Neural cell (in vitro differentiated cells): ENCODE results near the gene ARID3C. TPM values are rescaled to one million over a fixed set of nuclear protein-coding genes. Genes with fewer than 3 reads are reported as not detected.
A peak's percentile ranks its signal among the peaks of the same experiment; 100 is the strongest.

ENCODE experiments used
- H2AFZ ChIP-seq: fragments of 200-600, 300-800 bp; sonication (generic), shearing (Covaris generic); 2 replicates; pipeline ENCODE4 v1.6.0; 2014; ENCODE audit warnings: low read depth, mild to moderate bottlenecking, antibody characterized with exemption, low read length, moderate library complexity
- H3F3A ChIP-seq: fragments of 200-600 bp; shearing (Covaris generic); 2 replicates; pipeline ENCODE4 v1.6.1; 2016; ENCODE audit warnings: mild to moderate bottlenecking, moderate library complexity, mixed read lengths, antibody characterized with exemption, low read length; ENCODE audit not compliant: insufficient read depth, poor library complexity, severe bottlenecking
- H3K27ac ChIP-seq: fragments of 200-600, 300-800 bp; sonication (generic), shearing (Covaris generic); 2 replicates; pipeline ENCODE4 v1.5.1; 2014; ENCODE audit warnings: mild to moderate bottlenecking, low read length, moderate library complexity
- H3K27me3 ChIP-seq: fragments of 300-800, 200-600 bp; sonication (generic), shearing (Covaris generic); 2 replicates; pipeline ENCODE4 v1.6.0; 2014; ENCODE audit warnings: mild to moderate bottlenecking, low read depth, low read length, moderate library complexity; ENCODE audit not compliant: insufficient read depth
- H3K36me3 ChIP-seq: fragments of 300-800, 200-600 bp; sonication (generic), shearing (Covaris generic); 2 replicates; pipeline ENCODE4 v1.5.1; 2014; ENCODE audit warnings: mild to moderate bottlenecking, antibody characterized with exemption, low read length, moderate library complexity; ENCODE audit not compliant: insufficient read depth
- H3K4me2 ChIP-seq: fragments of 300-800, 200-600 bp; sonication (generic), shearing (Covaris generic); 2 replicates; pipeline ENCODE4 v1.6.0; 2014; ENCODE audit warnings: mild to moderate bottlenecking, low read length
- H3K4me3 ChIP-seq: fragments of 300-800, 200-600 bp; sonication (generic), shearing (Covaris generic); 2 replicates; pipeline ENCODE4 v1.5.1; 2014; ENCODE audit warnings: mild to moderate bottlenecking, low read length, moderate library complexity
- H3K79me2 ChIP-seq: fragments of 200-600 bp; shearing (Covaris generic); replicated peaks from 2 replicates; pipeline ENCODE4 v1.6.0; 2014; ENCODE audit warnings: mild to moderate bottlenecking, low read length, moderate library complexity; ENCODE audit not compliant: insufficient read depth
- H3K9ac ChIP-seq: fragments of 300-800, 200-600 bp; sonication (generic), shearing (Covaris generic); 2 replicates; pipeline ENCODE4 v1.6.1; 2016; ENCODE audit warnings: mild to moderate bottlenecking, low read length, mixed read lengths
- H3K9me2 ChIP-seq: fragments of 200-600 bp; shearing (Covaris generic); 2 replicates; pipeline ENCODE4 v1.6.1; 2016; ENCODE audit warnings: mild to moderate bottlenecking, low read length, mixed read lengths; ENCODE audit not compliant: insufficient read depth
- H3K9me3 ChIP-seq: fragments of 200-600, 300-800 bp; sonication (generic), shearing (Covaris generic); 2 replicates; pipeline ENCODE4 v1.6.1; 2016; ENCODE audit warnings: mild to moderate bottlenecking, mixed run types, low read length, moderate library complexity, mixed read lengths
- H4K20me1 ChIP-seq: fragments of 200-600 bp; shearing (Covaris generic); 2 replicates; pipeline ENCODE4 v1.6.1; 2016; ENCODE audit warnings: mild to moderate bottlenecking, mixed run types; ENCODE audit not compliant: insufficient read depth
- EP300 ChIP-seq: fragments of 450-650 bp; conservative IDR thresholded peaks from 2 replicates; pipeline ENCODE4 v1.6.1; 2014; ENCODE audit warnings: antibody characterized with exemption, mild to moderate bottlenecking, moderate library complexity; ENCODE audit not compliant: poor library complexity, severe bottlenecking
- EZH2 ChIP-seq: fragments of 200-600, 300-800 bp; shearing (Covaris generic), sonication (generic); IDR thresholded peaks from 2 replicates; pipeline ENCODE4 v1.6.1; 2014; ENCODE audit warnings: antibody characterized with exemption, low read length, borderline replicate concordance, mild to moderate bottlenecking; ENCODE audit not compliant: insufficient read depth, poor library complexity, severe bottlenecking
- MXI1 ChIP-seq: fragments of 450-650 bp; conservative IDR thresholded peaks from 2 replicates; pipeline ENCODE4 v1.6.1; 2014; ENCODE audit warnings: antibody characterized with exemption, mild to moderate bottlenecking; ENCODE audit not compliant: poor library complexity, severe bottlenecking
- POLR2AphosphoS5 ChIP-seq: IDR thresholded peaks from 2 replicates; pipeline ENCODE4 v1.6.1; 2012
- RAD21 ChIP-seq: fragments of 450-650 bp; conservative IDR thresholded peaks from 2 replicates; pipeline ENCODE4 v1.6.1; 2014; ENCODE audit warnings: antibody characterized with exemption, mild to moderate bottlenecking, moderate library complexity
- SMC3 ChIP-seq: fragments of 450-650 bp; conservative IDR thresholded peaks from 2 replicates; pipeline ENCODE4 v1.6.1; 2014; ENCODE audit warnings: antibody characterized with exemption, mild to moderate bottlenecking, moderate library complexity; ENCODE audit not compliant: poor library complexity
- TAF1 ChIP-seq: IDR thresholded peaks from 2 replicates; pipeline ENCODE4 v1.6.1; 2012; ENCODE audit warnings: low read depth
- polyA plus RNA-seq: library from polyadenylated mRNA; depleted of rRNA; stranded (reverse); fragments of >200 nt; gene quantifications from 2 replicates; pipeline ENCODE4 v1.2.3, GENCODE V29; 2014
- TF ChIP-seq, protein P1 (sequence below): fragments of 450-650 bp; IDR thresholded peaks from 2 replicates; pipeline ENCODE4 v1.5.1; 2014; ENCODE audit warnings: antibody characterized with exemption, mild to moderate bottlenecking, moderate library complexity; ENCODE audit not compliant: poor library complexity, severe bottlenecking
- TF ChIP-seq, protein P2 (sequence below): IDR thresholded peaks from 2 replicates; pipeline ENCODE4 v1.6.1; 2012; ENCODE audit warnings: borderline replicate concordance

The ARID3C gene
- polyA plus RNA-seq, 1 donor from 2014 or later, result 2.8 TPM

DNA sequence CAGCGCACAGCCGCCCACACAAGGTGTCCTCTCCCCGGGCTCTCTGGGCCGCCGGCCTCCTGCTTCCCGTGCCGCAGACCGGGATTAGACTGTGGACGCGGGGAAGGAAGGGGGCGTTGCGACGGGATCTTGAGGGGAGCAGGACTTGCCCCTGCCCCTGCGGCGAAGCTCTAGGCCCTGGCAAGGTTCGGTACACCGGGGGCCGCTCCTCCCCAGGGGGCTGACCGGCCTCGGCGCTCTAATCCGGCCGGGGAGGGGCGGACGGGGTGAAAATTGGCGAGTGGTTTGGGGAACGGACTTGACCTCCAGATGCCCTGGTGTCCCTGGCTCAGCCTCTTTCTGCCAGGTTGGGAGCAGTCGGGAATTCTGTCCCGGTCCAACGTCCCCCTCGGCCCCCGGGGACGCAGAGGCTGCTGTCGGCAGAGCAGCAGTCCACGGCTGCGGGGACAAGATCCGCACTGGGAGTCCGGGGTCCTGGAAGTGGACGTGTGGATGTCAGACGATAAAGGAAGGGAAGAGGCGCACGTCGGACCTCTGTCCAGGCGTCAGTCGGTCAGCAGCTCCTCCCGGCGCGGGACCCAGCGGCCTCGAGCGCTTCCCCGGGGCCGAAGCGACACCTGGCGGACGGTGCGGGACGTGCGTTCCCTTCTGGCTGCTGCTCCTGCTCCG, 37.5 kb downstream of the ARID3C start:
- no peak overlapping the region for H3K27ac ChIP-seq
- peaks cover 26% of the 10 kb centered on the region for H3K27me3 ChIP-seq
- peaks cover 5% of the 10 kb centered on the region for H4K20me1 ChIP-seq
- H3K9ac ChIP-seq, result peak overlapping the region; percentile 43
- no peaks in the 10 kb centered on the region for H3K9me3 ChIP-seq
- TF ChIP-seq, protein P1, sequence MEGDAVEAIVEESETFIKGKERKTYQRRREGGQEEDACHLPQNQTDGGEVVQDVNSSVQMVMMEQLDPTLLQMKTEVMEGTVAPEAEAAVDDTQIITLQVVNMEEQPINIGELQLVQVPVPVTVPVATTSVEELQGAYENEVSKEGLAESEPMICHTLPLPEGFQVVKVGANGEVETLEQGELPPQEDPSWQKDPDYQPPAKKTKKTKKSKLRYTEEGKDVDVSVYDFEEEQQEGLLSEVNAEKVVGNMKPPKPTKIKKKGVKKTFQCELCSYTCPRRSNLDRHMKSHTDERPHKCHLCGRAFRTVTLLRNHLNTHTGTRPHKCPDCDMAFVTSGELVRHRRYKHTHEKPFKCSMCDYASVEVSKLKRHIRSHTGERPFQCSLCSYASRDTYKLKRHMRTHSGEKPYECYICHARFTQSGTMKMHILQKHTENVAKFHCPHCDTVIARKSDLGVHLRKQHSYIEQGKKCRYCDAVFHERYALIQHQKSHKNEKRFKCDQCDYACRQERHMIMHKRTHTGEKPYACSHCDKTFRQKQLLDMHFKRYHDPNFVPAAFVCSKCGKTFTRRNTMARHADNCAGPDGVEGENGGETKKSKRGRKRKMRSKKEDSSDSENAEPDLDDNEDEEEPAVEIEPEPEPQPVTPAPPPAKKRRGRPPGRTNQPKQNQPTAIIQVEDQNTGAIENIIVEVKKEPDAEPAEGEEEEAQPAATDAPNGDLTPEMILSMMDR, result peak; percentile 98
- peak; percentile 100 for TF ChIP-seq SMC3
- no peak for TF ChIP-seq POLR2AphosphoS5
- TF ChIP-seq MXI1, result peak; percentile 21
- TF ChIP-seq TAF1, result no peak
- TF ChIP-seq, protein P2, sequence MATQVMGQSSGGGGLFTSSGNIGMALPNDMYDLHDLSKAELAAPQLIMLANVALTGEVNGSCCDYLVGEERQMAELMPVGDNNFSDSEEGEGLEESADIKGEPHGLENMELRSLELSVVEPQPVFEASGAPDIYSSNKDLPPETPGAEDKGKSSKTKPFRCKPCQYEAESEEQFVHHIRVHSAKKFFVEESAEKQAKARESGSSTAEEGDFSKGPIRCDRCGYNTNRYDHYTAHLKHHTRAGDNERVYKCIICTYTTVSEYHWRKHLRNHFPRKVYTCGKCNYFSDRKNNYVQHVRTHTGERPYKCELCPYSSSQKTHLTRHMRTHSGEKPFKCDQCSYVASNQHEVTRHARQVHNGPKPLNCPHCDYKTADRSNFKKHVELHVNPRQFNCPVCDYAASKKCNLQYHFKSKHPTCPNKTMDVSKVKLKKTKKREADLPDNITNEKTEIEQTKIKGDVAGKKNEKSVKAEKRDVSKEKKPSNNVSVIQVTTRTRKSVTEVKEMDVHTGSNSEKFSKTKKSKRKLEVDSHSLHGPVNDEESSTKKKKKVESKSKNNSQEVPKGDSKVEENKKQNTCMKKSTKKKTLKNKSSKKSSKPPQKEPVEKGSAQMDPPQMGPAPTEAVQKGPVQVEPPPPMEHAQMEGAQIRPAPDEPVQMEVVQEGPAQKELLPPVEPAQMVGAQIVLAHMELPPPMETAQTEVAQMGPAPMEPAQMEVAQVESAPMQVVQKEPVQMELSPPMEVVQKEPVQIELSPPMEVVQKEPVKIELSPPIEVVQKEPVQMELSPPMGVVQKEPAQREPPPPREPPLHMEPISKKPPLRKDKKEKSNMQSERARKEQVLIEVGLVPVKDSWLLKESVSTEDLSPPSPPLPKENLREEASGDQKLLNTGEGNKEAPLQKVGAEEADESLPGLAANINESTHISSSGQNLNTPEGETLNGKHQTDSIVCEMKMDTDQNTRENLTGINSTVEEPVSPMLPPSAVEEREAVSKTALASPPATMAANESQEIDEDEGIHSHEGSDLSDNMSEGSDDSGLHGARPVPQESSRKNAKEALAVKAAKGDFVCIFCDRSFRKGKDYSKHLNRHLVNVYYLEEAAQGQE, result no peak
- TF ChIP-seq EZH2, result no peak
- peak; percentile 97 for TF ChIP-seq RAD21
- H3K36me3 ChIP-seq, result no peaks in the 10 kb centered on the region
- H3K4me2 ChIP-seq, result no peak overlapping the region
- H3K4me3 ChIP-seq, result peak overlapping the region; percentile 63
- no peaks in the 10 kb centered on the region for H3F3A ChIP-seq
- peaks cover 30% of the 10 kb centered on the region for H3K79me2 ChIP-seq
- no peaks in the 10 kb centered on the region for H3K9me2 ChIP-seq
- no peak overlapping the region for H2AFZ ChIP-seq

DNA sequence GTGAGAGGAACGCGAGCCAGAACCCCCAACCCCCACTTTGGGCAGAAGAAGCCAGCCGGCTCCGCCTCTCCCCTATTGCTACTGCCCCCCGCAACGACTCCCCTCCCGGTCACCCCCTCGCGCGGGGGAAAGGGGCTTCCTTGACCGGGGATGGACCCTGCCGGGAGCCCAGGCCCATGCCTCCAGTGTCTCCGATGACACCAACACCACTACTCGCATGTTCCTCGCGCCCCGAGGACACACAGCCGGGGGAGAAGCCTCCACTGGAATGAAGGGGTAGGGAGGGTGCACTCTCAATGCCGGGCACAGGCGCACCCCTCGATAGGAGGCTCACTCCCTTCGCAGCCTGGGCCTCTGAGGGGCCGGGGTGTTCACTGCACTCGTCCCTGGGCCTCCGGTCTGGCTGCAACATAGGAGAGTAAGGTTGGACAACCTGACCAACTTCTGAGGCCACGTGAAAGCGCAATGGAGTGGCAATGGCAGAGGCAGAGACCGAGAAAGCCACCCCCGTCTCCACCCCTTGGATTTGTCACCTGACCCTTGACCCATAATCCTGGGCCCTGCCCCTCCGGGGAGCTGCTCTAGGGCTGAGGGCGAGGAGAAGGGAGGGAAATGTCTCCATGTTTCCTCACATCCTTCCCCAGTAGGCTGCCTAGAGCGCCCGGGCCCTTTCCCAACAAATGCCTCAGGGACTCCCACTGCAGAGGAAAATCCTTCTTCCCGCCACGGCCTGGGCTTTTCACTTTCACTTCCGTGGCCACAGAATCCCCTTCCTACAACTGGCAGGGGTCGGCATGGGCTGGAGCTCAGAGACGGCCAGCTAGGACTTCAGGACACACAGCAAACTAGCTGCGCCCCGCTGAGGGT, 38.3 kb downstream of the ARID3C start:
- Histone ChIP-seq H3K36me3 (no peaks in the 10 kb centered on the region), H4K20me1 (peaks cover 5% of the 10 kb centered on the region), H3K4me3 (peak overlapping the region; percentile 98), H3F3A (no peaks in the 10 kb centered on the region), H3K27me3 (peaks cover 26% of the 10 kb centered on the region), H3K4me2 (peak overlapping the region; percentile 44), H3K9ac (peak overlapping the region; percentile 80), H3K9me3 (no peaks in the 10 kb centered on the region), H3K79me2 (peaks cover 37% of the 10 kb centered on the region), H3K27ac (peak overlapping the region; percentile 51), H3K9me2 (no peaks in the 10 kb centered on the region), H2AFZ (peak overlapping the region; percentile 83)
- no peak for TF ChIP-seq RAD21
- no peak for TF ChIP-seq SMC3
- TF ChIP-seq, protein P1, result no peak
- TF ChIP-seq POLR2AphosphoS5, result no peak
- TF ChIP-seq EP300, result no peak
- TF ChIP-seq MXI1, result no peak
- TF ChIP-seq EZH2, result no peak
- TF ChIP-seq TAF1, result no peak
- TF ChIP-seq, protein P2, result no peak
